B cell (primary cell): ENCODE results near the gene RTN4RL1. TPM values are rescaled to one million over a fixed set of nuclear protein-coding genes. Genes with fewer than 3 reads are reported as not detected.

Experiments used
- ATAC-seq: fragments of 200-7000 bp; cut with Tn5 transposase; one replicate; pipeline ENCODE4 v1.10.0; 2021; ENCODE audit warnings: low read depth, mild to moderate bottlenecking, moderate number of reproducible peaks, moderate library complexity
- CTCF ChIA-PET: fragments of 350-600 bp; sonication (Branson Sonifier 250); formaldehyde crosslinking; loops from one replicate; lab custom pipeline; 2021; ENCODE audit warnings: antibody characterized with exemption, inconsistent platforms; lab: Charles Lee
- POLR2A ChIA-PET: fragments of 350-600 bp; sonication (Branson Sonifier 250); formaldehyde crosslinking; loops from one replicate; lab custom pipeline; 2021; ENCODE audit warnings: antibody characterized with exemption; lab: Charles Lee
- DNase-seq: peaks from one replicate; pipeline ENCODE4 v3.0.0; 2013
- H2AFZ ChIP-seq: 2 replicates; pipeline ENCODE4 v1.6.1; 2012; ENCODE audit warnings: mild to moderate bottlenecking, low read depth, low read length; ENCODE audit not compliant: insufficient read depth, poor library complexity, severe bottlenecking
- H3K27ac ChIP-seq, 2 donors: 1 replicate in 1 of 2; 2 replicates in 1 of 2; pipeline ENCODE4 v1.5.1; 2012 to 2013; ENCODE audit warnings: low read length in 2 of 2, mild to moderate bottlenecking in 2 of 2, moderate library complexity in 1 of 2
- H3K27me3 ChIP-seq, 4 experiments: fragments of 200-600 bp in 1 of 4; sonication (generic) in 1 of 4; replicated peaks in 1 of 4; 1 replicate in 2 of 4; 2 replicates in 2 of 4; pipeline versions ENCODE4 v1.6.1 to v1.7.0; 2013 to 2016; ENCODE audit warnings: low read length in 3 of 4, mild to moderate bottlenecking in 2 of 4, mixed read lengths in 1 of 4, moderate library complexity in 1 of 4; ENCODE audit not compliant: insufficient read depth in 4 of 4, control insufficient read depth in 3 of 4; ENCODE audit errors: control extremely low read depth in 1 of 4
- H3K36me3 ChIP-seq, 2 experiments: replicated peaks in 1 of 2; 1 replicate in 1 of 2; 2 replicates in 1 of 2; pipeline versions ENCODE4 v1.6.1 to v1.7.1; 2013; ENCODE audit warnings: low read length in 1 of 2; ENCODE audit not compliant: insufficient read depth in 2 of 2, control insufficient read depth in 1 of 2; ENCODE audit errors: control extremely low read depth in 1 of 2, extremely low read depth in 1 of 2
- H3K4me1 ChIP-seq, 2 donors: fragments of 200-600 bp in 1 of 2; sonication (generic) in 1 of 2; 1 replicate in 1 of 2; 2 replicates in 1 of 2; pipeline versions ENCODE4 v1.5.1 to v1.6.1; 2013 to 2017; ENCODE audit warnings: low read length in 2 of 2; ENCODE audit not compliant: control insufficient read depth in 2 of 2, insufficient read depth in 2 of 2
- H3K4me2 ChIP-seq: replicated peaks from 2 replicates; pipeline ENCODE3; 2012; ENCODE audit warnings: mild to moderate bottlenecking, low read depth, low read length; ENCODE audit not compliant: poor library complexity, severe bottlenecking
- H3K4me3 ChIP-seq, 5 experiments: fragments of 200-600 bp in 1 of 5; sonication (generic) in 1 of 5; 1 replicate in 3 of 5; 2 replicates in 2 of 5; pipeline versions ENCODE4 v1.5.1 to v1.7.0; 2011 to 2016; ENCODE audit warnings: low read length in 4 of 5, mild to moderate bottlenecking in 4 of 5, low read depth in 2 of 5, control low read depth in 1 of 5, moderate library complexity in 1 of 5; ENCODE audit not compliant: insufficient read depth in 1 of 5; ENCODE audit errors: control extremely low read depth in 1 of 5, extremely low read depth in 1 of 5
- H3K79me2 ChIP-seq: fragments of 200-600 bp; sonication (generic); one replicate; pipeline ENCODE4 v1.6.0; 2016; ENCODE audit warnings: low read length; ENCODE audit not compliant: control insufficient read depth, insufficient read depth
- H3K9ac ChIP-seq: fragments of 200-600 bp; sonication (generic); 2 replicates; pipeline ENCODE4 v1.6.1; 2017; ENCODE audit warnings: mild to moderate bottlenecking, low read length, moderate library complexity
- H3K9me3 ChIP-seq, 3 donors: one replicate each; pipeline versions ENCODE4 v1.6.1 to v1.7.1; 2013; ENCODE audit warnings: low read length in 2 of 3; ENCODE audit not compliant: control insufficient read depth in 2 of 3, insufficient read depth in 1 of 3; ENCODE audit errors: control extremely low read depth in 1 of 3
- H4K20me1 ChIP-seq: 2 replicates; pipeline ENCODE4 v1.6.0; 2012; ENCODE audit warnings: mild to moderate bottlenecking, low read length; ENCODE audit not compliant: insufficient read depth, control insufficient read depth, poor library complexity, severe bottlenecking
- H3K27ac Mint-ChIP-seq: one replicate; pipeline ENCODE4 v1.8.0; 2021; ENCODE audit warnings: mixed read lengths
- H3K27me3 Mint-ChIP-seq: one replicate; pipeline ENCODE4 v1.8.0; 2021; ENCODE audit warnings: mixed read lengths
- H3K4me1 Mint-ChIP-seq: one replicate; pipeline ENCODE4 v1.8.0; 2021; ENCODE audit warnings: mixed read lengths
- H3K4me3 Mint-ChIP-seq: one replicate; pipeline ENCODE4 v1.8.0; 2021; ENCODE audit warnings: mixed read lengths
- H3K9me3 Mint-ChIP-seq: one replicate; pipeline ENCODE4 v1.8.0; 2022; ENCODE audit warnings: mixed read lengths; ENCODE audit not compliant: insufficient read depth
- CTCF ChIP-seq: fragments of 200-600 bp; IDR thresholded peaks from one replicate; pipeline ENCODE4 v1.8.0; 2022; ENCODE audit warnings: antibody characterized with exemption, mild to moderate bottlenecking
- EZH2 ChIP-seq: IDR thresholded peaks from 2 replicates; pipeline ENCODE4 v1.6.1; 2012; ENCODE audit warnings: borderline replicate concordance, low read depth, mild to moderate bottlenecking, moderate library complexity, low read length; ENCODE audit not compliant: insufficient read depth, poor library complexity, severe bottlenecking
- WGBS: methylation state at CpG from one replicate; pipeline ENCODE4 v1.1.5; 2013; ENCODE audit warnings: missing lambda C conversion rate; ENCODE audit not compliant: insufficient coverage; 5-methylcytosine and 5-hydroxymethylcytosine counted together
- intact Hi-C: fragments of 100-400 bp; cut with micrococcal nuclease; formaldehyde crosslinking; loops from one replicate; pipeline ENCODE4 v1.10.0; 2022
- polyA plus RNA-seq: library from polyadenylated mRNA; depleted of rRNA; stranded (reverse); fragments of >200 nt; gene quantifications from 2 replicates; pipeline ENCODE4 v1.2.3, GENCODE V29; 2012
- total RNA-seq, 2 donors: library from RNA; stranded (reverse); fragments of 120-200 nt in 1 of 2; gene quantifications; 1 replicate in 1 of 2; 2 replicates in 1 of 2; pipeline versions ENCODE4 v1.2.3 to v1.2.4, GENCODE V29; 2013 to 2022

Gene RTN4RL1
- total and polyA plus RNA-seq, 2 donors (not counting 1 experiment from before 2014, with no cell fraction given): 0.03 to 0.07 TPM

GRCh38 chr17:1909985-1910384 is 115.1 kb downstream of the RTN4RL1 start:
- WGBS: 88% methylated on average over 3 of the region's 3 CpGs
- POLR2A ChIA-PET: no interaction called here
- no peak for ATAC-seq
- Histone ChIP-seq H4K20me1 (no peaks in the 10 kb centered on the region), H3K9me3 (peaks cover 0 to 5% (median 0%) of the 10 kb centered on the region in 3 donors), H3K27ac (no peak overlapping the region), H3K4me1 (peaks cover 17% of the 10 kb centered on the region in 2 donors), H3K9ac (no peak overlapping the region), H3K4me3 (no peak overlapping the region), H3K79me2 (no peaks in the 10 kb centered on the region), H2AFZ (no peak overlapping the region), H3K27me3 (peaks cover 0 to 67% (median 38%) of the 10 kb centered on the region in 4 experiments), H3K4me2 (no peak overlapping the region), H3K36me3 (no peaks in the 10 kb centered on the region)
- Mint-ChIP-seq H3K27ac (no peak overlapping the region), H3K9me3 (no peaks in the 10 kb centered on the region), H3K4me3 (no peak overlapping the region), H3K27me3 (peaks cover 54% of the 10 kb centered on the region), H3K4me1 (peaks cover 17% of the 10 kb centered on the region)
- intact Hi-C loops: loop anchor here (5.0 to 10.0 kb wide), 2 partner anchors 122 to 145 kb away; partner anchors contain the start of genes DPH1 and HIC1
- no peak for TF ChIP-seq CTCF
- no peak for TF ChIP-seq EZH2
- CTCF ChIA-PET: interaction anchor here (1.0 to 1.7 kb wide), 3 partner anchors 335 to 375 kb away, joined by 3 to 13 read pairs (median 3); no protein-coding TSS in a partner anchor
- no peak for DNase-seq

GRCh38 chr17:1908699-1909309 is 116.3 kb downstream of the RTN4RL1 start:
- POLR2A ChIA-PET: no interaction called here
- TF ChIP-seq EZH2 (no peak), CTCF (no peak)
- intact Hi-C loops: loop anchor here (1.0 to 10.0 kb wide), 3 partner anchors 123 to 335 kb away; partner anchors contain the start of genes DPH1 and HIC1

More at GRCh38 chr17:1908699-1909309, 116.3 kb downstream of the RTN4RL1 start:
- WGBS: 0% methylated on average over 7 of the region's 22 CpGs
- DNase-seq (peak; percentile 51), ATAC-seq (peak; percentile 7)
- Histone ChIP-seq H3K79me2 (no peaks in the 10 kb centered on the region), H3K9me3 (peaks cover 0 to 5% (median 0%) of the 10 kb centered on the region in 3 donors), H2AFZ (peak overlapping the region; percentile 26), H3K4me1 (peaks cover 24 to 29% of the 10 kb centered on the region in 2 donors), H3K27ac (no peak overlapping the region), H3K36me3 (no peaks in the 10 kb centered on the region), H3K27me3 (peaks cover 0 to 67% (median 38%) of the 10 kb centered on the region in 4 experiments), H4K20me1 (no peaks in the 10 kb centered on the region), H3K4me3 (peak overlapping the region in 3 of 5 experiments; percentile 5 to 25 (median 19)), H3K4me2 (peak overlapping the region; percentile 63), H3K9ac (peak overlapping the region; percentile 31)
- Mint-ChIP-seq H3K27me3 (peaks cover 54% of the 10 kb centered on the region), H3K4me3 (peak overlapping the region; percentile 50), H3K4me1 (peaks cover 28% of the 10 kb centered on the region), H3K9me3 (no peaks in the 10 kb centered on the region), H3K27ac (no peak overlapping the region)
- CTCF ChIA-PET: interaction anchor here (0.8 to 1.7 kb wide), 6 partner anchors 14 to 376 kb away, joined by 3 to 13 read pairs (median 3); partner anchors contain the start of gene HIC1
